ENCODE measurements around the gene PTGES3. TPM values are rescaled to one million over a fixed set of nuclear protein-coding genes. Genes with fewer than 3 reads are reported as not detected.

PTGES3 gene
- polyA plus RNA-seq, 1 donor from 2014 or later, result 109 TPM

DNA sequence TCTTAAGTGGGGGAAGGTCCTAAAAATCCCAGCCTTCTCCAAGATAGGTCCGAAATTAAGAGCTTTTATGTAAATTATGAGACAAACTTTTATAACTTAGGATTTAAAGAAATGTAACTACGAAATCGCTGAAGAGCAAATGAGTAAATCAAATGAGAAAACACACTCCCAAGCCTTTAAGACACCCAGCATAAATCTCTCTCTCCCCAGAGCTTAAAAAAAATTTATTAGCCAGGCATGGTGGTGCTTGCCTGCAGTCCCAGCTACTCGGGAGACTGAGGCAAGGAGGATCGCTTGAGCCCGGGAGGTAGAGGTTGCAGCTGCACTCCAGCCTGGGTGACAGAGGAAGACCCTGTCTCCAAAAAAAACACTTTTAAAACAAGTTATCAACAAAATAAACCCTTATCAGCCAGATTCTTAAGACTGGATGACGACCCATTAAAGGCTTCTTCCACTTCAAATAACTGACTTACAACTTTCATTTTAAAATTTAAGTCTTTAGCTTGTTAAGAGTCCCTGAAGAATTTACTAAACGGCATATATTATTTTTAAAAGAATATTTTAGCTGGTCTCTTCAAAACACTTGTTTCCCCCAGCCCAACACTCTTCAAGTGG lies 3.2 kb downstream of the PTGES3 start:
- H3K9ac ChIP-seq (ENCODE audit: low read length), result no peak overlapping the region
- H3K36me3 ChIP-seq (ENCODE audit: insufficient read depth, low read length), result no peaks in the 10 kb centered on the region
- no peaks in the 10 kb centered on the region for H4K20me1 ChIP-seq (ENCODE audit: insufficient read depth)
- peak overlapping the region; percentile 47 for H3K4me3 ChIP-seq (ENCODE audit: low read length)
- H2AFZ ChIP-seq (ENCODE audit: low read depth, low read length), result no peak overlapping the region
- TF ChIP-seq EZH2 (IDR thresholded peaks at IDR 0.05; ENCODE audit: borderline replicate concordance, insufficient read depth, low read length, poor library complexity, severe bottlenecking) (no peak), SMC3 (conservative IDR thresholded peaks at IDR 0.05; ENCODE audit: poor library complexity) (no peak), POLR2AphosphoS5 (IDR thresholded peaks at IDR 0.05) (no peak), RAD21 (conservative IDR thresholded peaks at IDR 0.05) (no peak), EP300 (conservative IDR thresholded peaks at IDR 0.05; ENCODE audit: poor library complexity, severe bottlenecking) (no peak), TAF1 (IDR thresholded peaks at IDR 0.05; ENCODE audit: low read depth) (no peak), MXI1 (conservative IDR thresholded peaks at IDR 0.05; ENCODE audit: poor library complexity, severe bottlenecking) (no peak)
- TF ChIP-seq, protein P1, sequence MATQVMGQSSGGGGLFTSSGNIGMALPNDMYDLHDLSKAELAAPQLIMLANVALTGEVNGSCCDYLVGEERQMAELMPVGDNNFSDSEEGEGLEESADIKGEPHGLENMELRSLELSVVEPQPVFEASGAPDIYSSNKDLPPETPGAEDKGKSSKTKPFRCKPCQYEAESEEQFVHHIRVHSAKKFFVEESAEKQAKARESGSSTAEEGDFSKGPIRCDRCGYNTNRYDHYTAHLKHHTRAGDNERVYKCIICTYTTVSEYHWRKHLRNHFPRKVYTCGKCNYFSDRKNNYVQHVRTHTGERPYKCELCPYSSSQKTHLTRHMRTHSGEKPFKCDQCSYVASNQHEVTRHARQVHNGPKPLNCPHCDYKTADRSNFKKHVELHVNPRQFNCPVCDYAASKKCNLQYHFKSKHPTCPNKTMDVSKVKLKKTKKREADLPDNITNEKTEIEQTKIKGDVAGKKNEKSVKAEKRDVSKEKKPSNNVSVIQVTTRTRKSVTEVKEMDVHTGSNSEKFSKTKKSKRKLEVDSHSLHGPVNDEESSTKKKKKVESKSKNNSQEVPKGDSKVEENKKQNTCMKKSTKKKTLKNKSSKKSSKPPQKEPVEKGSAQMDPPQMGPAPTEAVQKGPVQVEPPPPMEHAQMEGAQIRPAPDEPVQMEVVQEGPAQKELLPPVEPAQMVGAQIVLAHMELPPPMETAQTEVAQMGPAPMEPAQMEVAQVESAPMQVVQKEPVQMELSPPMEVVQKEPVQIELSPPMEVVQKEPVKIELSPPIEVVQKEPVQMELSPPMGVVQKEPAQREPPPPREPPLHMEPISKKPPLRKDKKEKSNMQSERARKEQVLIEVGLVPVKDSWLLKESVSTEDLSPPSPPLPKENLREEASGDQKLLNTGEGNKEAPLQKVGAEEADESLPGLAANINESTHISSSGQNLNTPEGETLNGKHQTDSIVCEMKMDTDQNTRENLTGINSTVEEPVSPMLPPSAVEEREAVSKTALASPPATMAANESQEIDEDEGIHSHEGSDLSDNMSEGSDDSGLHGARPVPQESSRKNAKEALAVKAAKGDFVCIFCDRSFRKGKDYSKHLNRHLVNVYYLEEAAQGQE (IDR thresholded peaks at IDR 0.05; ENCODE audit: borderline replicate concordance), result no peak
- TF ChIP-seq, protein P2, sequence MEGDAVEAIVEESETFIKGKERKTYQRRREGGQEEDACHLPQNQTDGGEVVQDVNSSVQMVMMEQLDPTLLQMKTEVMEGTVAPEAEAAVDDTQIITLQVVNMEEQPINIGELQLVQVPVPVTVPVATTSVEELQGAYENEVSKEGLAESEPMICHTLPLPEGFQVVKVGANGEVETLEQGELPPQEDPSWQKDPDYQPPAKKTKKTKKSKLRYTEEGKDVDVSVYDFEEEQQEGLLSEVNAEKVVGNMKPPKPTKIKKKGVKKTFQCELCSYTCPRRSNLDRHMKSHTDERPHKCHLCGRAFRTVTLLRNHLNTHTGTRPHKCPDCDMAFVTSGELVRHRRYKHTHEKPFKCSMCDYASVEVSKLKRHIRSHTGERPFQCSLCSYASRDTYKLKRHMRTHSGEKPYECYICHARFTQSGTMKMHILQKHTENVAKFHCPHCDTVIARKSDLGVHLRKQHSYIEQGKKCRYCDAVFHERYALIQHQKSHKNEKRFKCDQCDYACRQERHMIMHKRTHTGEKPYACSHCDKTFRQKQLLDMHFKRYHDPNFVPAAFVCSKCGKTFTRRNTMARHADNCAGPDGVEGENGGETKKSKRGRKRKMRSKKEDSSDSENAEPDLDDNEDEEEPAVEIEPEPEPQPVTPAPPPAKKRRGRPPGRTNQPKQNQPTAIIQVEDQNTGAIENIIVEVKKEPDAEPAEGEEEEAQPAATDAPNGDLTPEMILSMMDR (IDR thresholded peaks at IDR 0.05; ENCODE audit: poor library complexity, severe bottlenecking), result no peak
- peaks cover 5% of the 10 kb centered on the region for H3F3A ChIP-seq (ENCODE audit: insufficient read depth, low read length, poor library complexity, severe bottlenecking)
- H3K79me2 ChIP-seq (replicated peaks; ENCODE audit: insufficient read depth, low read length), result peaks cover 66% of the 10 kb centered on the region
- no peaks in the 10 kb centered on the region for H3K9me2 ChIP-seq (ENCODE audit: insufficient read depth, low read length)
- no peaks in the 10 kb centered on the region for H3K9me3 ChIP-seq (ENCODE audit: low read length)
- no peak overlapping the region for H3K27ac ChIP-seq (ENCODE audit: low read length)
- H3K27me3 ChIP-seq (ENCODE audit: insufficient read depth, low read depth, low read length), result no peaks in the 10 kb centered on the region
- H3K4me2 ChIP-seq (ENCODE audit: low read length), result peak overlapping the region; percentile 17

DNA sequence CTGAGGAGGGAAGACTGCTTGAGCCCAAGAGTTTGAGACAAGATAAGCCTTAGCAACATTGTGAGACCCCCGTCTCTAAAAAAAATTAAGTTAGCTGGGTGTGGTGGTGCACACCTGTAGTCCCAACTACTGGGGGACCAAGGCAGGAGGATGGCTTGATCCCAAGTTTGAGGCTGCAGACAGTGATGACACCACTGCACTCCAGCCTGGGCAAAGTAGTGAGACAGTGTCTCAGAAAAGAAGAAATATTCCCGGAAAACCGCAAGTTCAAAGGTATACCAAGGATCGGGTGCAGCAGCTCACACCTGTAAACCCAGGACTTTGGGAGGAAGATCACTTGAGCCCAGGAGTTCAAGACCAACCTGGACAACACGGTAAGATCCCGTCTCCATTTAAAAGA lies 5.8 kb downstream of the PTGES3 start:
- Histone ChIP-seq H3F3A (ENCODE audit: insufficient read depth, low read length, poor library complexity, severe bottlenecking) (no peaks in the 10 kb centered on the region), H3K4me2 (ENCODE audit: low read length) (no peak overlapping the region), H4K20me1 (ENCODE audit: insufficient read depth) (no peaks in the 10 kb centered on the region), H3K9me3 (ENCODE audit: low read length) (no peaks in the 10 kb centered on the region), H3K4me3 (ENCODE audit: low read length) (no peak overlapping the region), H3K9ac (ENCODE audit: low read length) (no peak overlapping the region), H3K79me2 (replicated peaks; ENCODE audit: insufficient read depth, low read length) (peaks cover 90% of the 10 kb centered on the region), H3K9me2 (ENCODE audit: insufficient read depth, low read length) (no peaks in the 10 kb centered on the region), H2AFZ (ENCODE audit: low read depth, low read length) (no peak overlapping the region), H3K36me3 (ENCODE audit: insufficient read depth, low read length) (no peaks in the 10 kb centered on the region), H3K27ac (ENCODE audit: low read length) (no peak overlapping the region), H3K27me3 (ENCODE audit: insufficient read depth, low read depth, low read length) (no peaks in the 10 kb centered on the region)
- no peak for TF ChIP-seq POLR2AphosphoS5 (IDR thresholded peaks at IDR 0.05)
- TF ChIP-seq, protein P1 (IDR thresholded peaks at IDR 0.05; ENCODE audit: borderline replicate concordance), result no peak
- no peak for TF ChIP-seq RAD21 (conservative IDR thresholded peaks at IDR 0.05)
- TF ChIP-seq TAF1 (IDR thresholded peaks at IDR 0.05; ENCODE audit: low read depth), result no peak
